Measurements from ENCODE around the gene OR5T2. TPM values are rescaled to one million over a fixed set of nuclear protein-coding genes. Genes with fewer than 3 reads are reported as not detected.
"Not testable (repeated sequence)": the region's sequence is repeated elsewhere in the genome, so short reads cannot be mapped to it uniquely, and the experiment has no call there.

The OR5T2 gene
- total and polyA plus RNA-seq, 4 donors = not detected

GRCh38 chr11:56271092-56271491 lies 37.0 kb upstream of the OR5T2 start:
- 50% methylated on average over 3 of the region's 3 CpGs for WGBS

GRCh38 chr11:56251954-56252353 lies 17.9 kb upstream of the OR5T2 start, which contains the start of gene OR5T3:
TSS of gene OR5T3 (plus strand) at chr11:56252254. CDS start at chr11:56252254, 0 bp downstream.
- no peak within 1 kb of the TSS for H3K27ac ChIP-seq (ENCODE audit: low read depth in 1 of 2, low read length in 2 of 2)
- TF ChIP-seq JUND (IDR thresholded peaks at IDR 0.05) (no peak), MAX (IDR thresholded peaks at IDR 0.05) (no peak), TAF1 (conservative IDR thresholded peaks at IDR 0.05) (no peak), ZBTB33 (IDR thresholded peaks at IDR 0.05) (no peak), HNF4A (conservative IDR thresholded peaks at IDR 0.05) (no peak), SP1 (IDR thresholded peaks at IDR 0.05) (no peak), EGR1 (IDR thresholded peaks at IDR 0.05; ENCODE audit: low read depth in 2 of 2) (no peak), FOXA1 (IDR thresholded peaks at IDR 0.05) (no peak)
- DNase-seq (ENCODE audit: low spot score) = no peak
- H3K4me1 ChIP-seq (ENCODE audit: control insufficient read depth in 4 of 4, insufficient read depth in 4 of 4, low read length in 3 of 4) = no peaks in the 10 kb centered on the region
- H3K36me3 ChIP-seq (ENCODE audit: control insufficient read depth in 4 of 4, insufficient read depth in 3 of 4, low read depth in 1 of 4, low read length in 3 of 4) = no peaks in the 10 kb centered on the region
- H3K4me3 ChIP-seq (ENCODE audit: low read depth in 1 of 3, low read length in 3 of 3) = no peak within 1 kb of the TSS
- no peaks in the 10 kb centered on the region for H3K27me3 ChIP-seq (ENCODE audit: control insufficient read depth in 4 of 4, insufficient read depth in 4 of 4, low read length in 3 of 4)
- H3K9ac ChIP-seq (ENCODE audit: low read depth in 1 of 2, low read length in 2 of 2) = no peak within 1 kb of the TSS
- no peaks in the 10 kb centered on the region for H3K9me3 ChIP-seq (ENCODE audit: control insufficient read depth in 4 of 4, low read length in 3 of 4)

More at GRCh38 chr11:56271092-56271491, 37.0 kb upstream of the OR5T2 start:
- TF ChIP-seq HNF4A (conservative IDR thresholded peaks at IDR 0.05) (no peak), EGR1 (IDR thresholded peaks at IDR 0.05; ENCODE audit: low read depth in 2 of 2) (no peak), JUND (IDR thresholded peaks at IDR 0.05) (no peak), HNF4G (IDR thresholded peaks at IDR 0.05) (no peak), GABPA (IDR thresholded peaks at IDR 0.05 in 1 of 2, conservative IDR thresholded peaks at IDR 0.05 in 1 of 2) (no peak), TAF1 (conservative IDR thresholded peaks at IDR 0.05) (no peak), FOXA1 (IDR thresholded peaks at IDR 0.05) (no peak), REST (IDR thresholded peaks at IDR 0.05) (no peak), RXRA (IDR thresholded peaks at IDR 0.05) (no peak), NR2F2 (IDR thresholded peaks at IDR 0.05) (no peak), ATF3 (IDR thresholded peaks at IDR 0.05) (no peak), SP1 (IDR thresholded peaks at IDR 0.05) (no peak), FOXA2 (IDR thresholded peaks at IDR 0.05) (no peak)
- no peak overlapping the region for H3K4me3 ChIP-seq (ENCODE audit: low read depth in 1 of 3, low read length in 3 of 3)
- DNase-seq (ENCODE audit: low spot score) = no peak
- no peaks in the 10 kb centered on the region for H3K36me3 ChIP-seq (ENCODE audit: control insufficient read depth in 4 of 4, insufficient read depth in 3 of 4, low read depth in 1 of 4, low read length in 3 of 4)
- H3K9me3 ChIP-seq (ENCODE audit: control insufficient read depth in 4 of 4, low read length in 3 of 4) = peaks cover 0 to 2% (median under 1%) of the 10 kb centered on the region in 4 donors
- H3K27ac ChIP-seq (ENCODE audit: low read depth in 1 of 2, low read length in 2 of 2) = no peak overlapping the region
- H3K9ac ChIP-seq (ENCODE audit: low read depth in 1 of 2, low read length in 2 of 2) = no peak overlapping the region
- H3K27me3 ChIP-seq (ENCODE audit: control insufficient read depth in 4 of 4, insufficient read depth in 4 of 4, low read length in 3 of 4) = no peaks in the 10 kb centered on the region
- H3K4me1 ChIP-seq (ENCODE audit: control insufficient read depth in 4 of 4, insufficient read depth in 4 of 4, low read length in 3 of 4) = no peaks in the 10 kb centered on the region

GRCh38 chr11:56219735-56220134 lies 14.3 kb downstream of the OR5T2 start:
- H3K4me3 ChIP-seq (ENCODE audit: low read depth in 1 of 3, low read length in 3 of 3); H3K4me1 ChIP-seq (ENCODE audit: control insufficient read depth in 4 of 4, insufficient read depth in 4 of 4, low read length in 3 of 4); H3K27me3 ChIP-seq (ENCODE audit: control insufficient read depth in 4 of 4, insufficient read depth in 4 of 4, low read length in 3 of 4); H3K9me3 ChIP-seq (ENCODE audit: control insufficient read depth in 4 of 4, low read length in 3 of 4); H3K36me3 ChIP-seq (ENCODE audit: control insufficient read depth in 4 of 4, insufficient read depth in 3 of 4, low read depth in 1 of 4, low read length in 3 of 4); DNase-seq (ENCODE audit: low spot score); H3K9ac ChIP-seq (ENCODE audit: low read depth in 1 of 2, low read length in 2 of 2); H3K27ac ChIP-seq (ENCODE audit: low read depth in 1 of 2, low read length in 2 of 2): not testable (repeated sequence)
- 73% methylated on average over 5 of the region's 5 CpGs for WGBS

All from liver (tissue), 9 donors.